H9 (cell line): ENCODE data around the gene LZTS3. TPM values are rescaled to one million over a fixed set of nuclear protein-coding genes. Genes with fewer than 3 reads are reported as not detected.
A peak's percentile ranks its signal among the peaks of the same experiment; 100 is the strongest.

Experiments used
- DNase-seq: peaks from one replicate; pipeline ENCODE4 v3.0.0-alpha.2; 2017
- H2AFZ ChIP-seq: one replicate; pipeline ENCODE4 v1.6.1; 2013; ENCODE audit warnings: mild to moderate bottlenecking, low read length, control low read depth, moderate library complexity
- H2AK5ac ChIP-seq: 2 replicates; pipeline ENCODE4 v1.6.1; 2013; ENCODE audit warnings: low read length, control low read depth, mixed read lengths; ENCODE audit not compliant: insufficient read length
- H2BK120ac ChIP-seq: one replicate; pipeline ENCODE4 v1.6.1; 2013; ENCODE audit warnings: low read depth, mild to moderate bottlenecking, low read length, control low read depth, inconsistent platforms; ENCODE audit not compliant: poor library complexity, severe bottlenecking
- H2BK12ac ChIP-seq: 2 replicates; pipeline ENCODE4 v1.6.1; 2013; ENCODE audit warnings: low read length, control low read depth, mixed read lengths, low read depth; ENCODE audit not compliant: insufficient read length
- H2BK15ac ChIP-seq: 2 replicates; pipeline ENCODE4 v1.6.1; 2013; ENCODE audit warnings: low read depth, low read length, control low read depth
- H2BK20ac ChIP-seq: one replicate; pipeline ENCODE4 v1.6.1; 2013; ENCODE audit warnings: low read depth, mild to moderate bottlenecking, low read length, control low read depth, inconsistent platforms; ENCODE audit not compliant: poor library complexity, severe bottlenecking
- H2BK5ac ChIP-seq: 2 replicates; pipeline ENCODE4 v1.6.1; 2013; ENCODE audit warnings: low read length, control low read depth, mixed read lengths; ENCODE audit not compliant: insufficient read length
- H3K14ac ChIP-seq: 2 replicates; pipeline ENCODE4 v1.6.1; 2013; ENCODE audit warnings: low read length, control low read depth; ENCODE audit not compliant: insufficient read depth
- H3K18ac ChIP-seq: 2 replicates; pipeline ENCODE4 v1.6.1; 2013; ENCODE audit warnings: low read depth, mild to moderate bottlenecking, mixed read lengths, low read length, control low read depth; ENCODE audit not compliant: insufficient read length
- H3K23ac ChIP-seq: 2 replicates; pipeline ENCODE4 v1.6.1; 2013; ENCODE audit warnings: low read length, control low read depth, mixed read lengths, low read depth; ENCODE audit not compliant: insufficient read length
- H3K23me2 ChIP-seq: 2 replicates; pipeline ENCODE4 v1.6.1; 2013; ENCODE audit warnings: low read depth, mild to moderate bottlenecking, mixed read lengths, low read length, control low read depth; ENCODE audit not compliant: insufficient read length, poor library complexity, severe bottlenecking
- H3K27ac ChIP-seq: 2 replicates; pipeline ENCODE4 v1.5.1; 2013; ENCODE audit warnings: low read length, control low read depth, mixed read lengths, low read depth; ENCODE audit not compliant: insufficient read length
- H3K27me3 ChIP-seq: 2 replicates; pipeline ENCODE4 v1.6.1; 2013; ENCODE audit warnings: low read length, control low read depth, inconsistent platforms; ENCODE audit not compliant: insufficient read depth
- H3K4ac ChIP-seq: 2 replicates; pipeline ENCODE4 v1.6.1; 2013; ENCODE audit warnings: low read depth, mild to moderate bottlenecking, control low read depth, inconsistent platforms, low read length, moderate library complexity
- H3K4me1 ChIP-seq: 2 replicates; pipeline ENCODE4 v1.6.1; 2013; ENCODE audit warnings: low read length, control low read depth, inconsistent platforms; ENCODE audit not compliant: insufficient read depth
- H3K4me2 ChIP-seq: 2 replicates; pipeline ENCODE4 v1.6.1; 2013; ENCODE audit warnings: low read length, control low read depth, mixed read lengths; ENCODE audit not compliant: insufficient read length, insufficient read depth
- H3K56ac ChIP-seq: 2 replicates; pipeline ENCODE4 v1.6.1; 2013; ENCODE audit warnings: low read depth, mild to moderate bottlenecking, mixed read lengths, low read length, control low read depth; ENCODE audit not compliant: insufficient read length
- H3K79me1 ChIP-seq: 2 replicates; pipeline ENCODE4 v1.6.1; 2013; ENCODE audit warnings: low read depth, mild to moderate bottlenecking, moderate library complexity, low read length, control low read depth, inconsistent platforms; ENCODE audit not compliant: insufficient read depth, poor library complexity, severe bottlenecking
- H3K79me2 ChIP-seq: 2 replicates; pipeline ENCODE4 v1.6.1; 2013; ENCODE audit warnings: low read length, control low read depth, inconsistent platforms; ENCODE audit not compliant: insufficient read depth
- H3K9ac ChIP-seq: 2 replicates; pipeline ENCODE4 v1.6.1; 2013; ENCODE audit warnings: low read length, control low read depth, mixed read lengths; ENCODE audit not compliant: insufficient read length; ENCODE audit errors: extremely low read depth
- H3K9me3 ChIP-seq: one replicate; pipeline ENCODE4 v1.6.1; 2013; ENCODE audit warnings: low read depth, low read length, inconsistent platforms; ENCODE audit not compliant: control insufficient read depth
- H3T11ph ChIP-seq: one replicate; pipeline ENCODE4 v1.6.1; 2013; ENCODE audit warnings: mild to moderate bottlenecking, low read length, control low read depth, inconsistent platforms
- H4K20me1 ChIP-seq: one replicate; pipeline ENCODE4 v1.6.1; 2013; ENCODE audit not compliant: control insufficient read depth, insufficient read length, insufficient read depth
- H4K5ac ChIP-seq: 2 replicates; pipeline ENCODE4 v1.6.1; 2013; ENCODE audit warnings: low read depth, mild to moderate bottlenecking, mixed read lengths, low read length, control low read depth; ENCODE audit not compliant: insufficient read length
- H4K8ac ChIP-seq: replicated peaks from 2 replicates; pipeline ENCODE4 v1.6.1; 2013; ENCODE audit warnings: low read length, control low read depth, mixed read lengths, low read depth; ENCODE audit not compliant: insufficient read length
- H4K91ac ChIP-seq: 2 replicates; pipeline ENCODE4 v1.6.1; 2013; ENCODE audit warnings: low read depth, mild to moderate bottlenecking, moderate library complexity, mixed read lengths, low read length, control low read depth; ENCODE audit not compliant: insufficient read length
- H3K27ac Mint-ChIP-seq, 3 experiments: 2 replicates in 2 of 3; 3 replicates in 1 of 3; pipeline ENCODE4 v1.8.0; 2020 to 2021; ENCODE audit warnings: mixed read lengths in 3 of 3, mild to moderate bottlenecking in 1 of 3, moderate library complexity in 1 of 3
- H3K27me3 Mint-ChIP-seq: 2 replicates; pipeline ENCODE4 v1.8.0; 2021; ENCODE audit warnings: low read depth, mild to moderate bottlenecking, moderate library complexity, mixed read lengths
- H3K36me3 Mint-ChIP-seq, 3 experiments: 2 replicates in 2 of 3; 3 replicates in 1 of 3; pipeline ENCODE4 v1.8.0; 2020 to 2021; ENCODE audit warnings: low read depth in 3 of 3, mixed read lengths in 3 of 3; ENCODE audit not compliant: insufficient read depth in 1 of 3
- H3K4me1 Mint-ChIP-seq, 2 experiments: 2 replicates each; pipeline ENCODE4 v1.8.0; 2020; ENCODE audit warnings: mixed read lengths in 2 of 2
- H3K4me3 Mint-ChIP-seq, 2 experiments: 2 replicates in 1 of 2; 3 replicates in 1 of 2; pipeline ENCODE4 v1.8.0; 2020 to 2021; ENCODE audit warnings: mild to moderate bottlenecking in 2 of 2, mixed read lengths in 2 of 2, moderate library complexity in 1 of 2
- H3K9me3 Mint-ChIP-seq, 2 experiments: 2 replicates in 1 of 2; 3 replicates in 1 of 2; pipeline ENCODE4 v1.8.0; 2020; ENCODE audit warnings: mild to moderate bottlenecking in 2 of 2, mixed read lengths in 2 of 2, moderate library complexity in 1 of 2
- WGBS: extraction: QIAGEN DNeasy Blood & Tissue Kit; methylation state at CpG from one replicate; pipeline ENCODE4 v1.1.7; 2013; ENCODE audit warnings: missing lambda C conversion rate, low lambda C conversion rate, mixed read lengths; ENCODE audit not compliant: insufficient read length; ENCODE audit errors: extremely low coverage; 5-methylcytosine and 5-hydroxymethylcytosine counted together
- total RNA-seq: library from RNA; stranded (reverse); gene quantifications from 2 replicates; pipeline ENCODE4 v1.2.1, GENCODE V29; 2021
- TF ChIP-seq, protein P1 (sequence below): fragments of 200-600 bp; sonication (generic); conservative IDR thresholded peaks from 3 replicates; pipeline ENCODE4 v1.8.0; 2021; ENCODE audit warnings: antibody characterized with exemption, mild to moderate bottlenecking

LZTS3 gene
- total RNA-seq, 1 experiment from 2014 or later: 20.8 TPM

DNA sequence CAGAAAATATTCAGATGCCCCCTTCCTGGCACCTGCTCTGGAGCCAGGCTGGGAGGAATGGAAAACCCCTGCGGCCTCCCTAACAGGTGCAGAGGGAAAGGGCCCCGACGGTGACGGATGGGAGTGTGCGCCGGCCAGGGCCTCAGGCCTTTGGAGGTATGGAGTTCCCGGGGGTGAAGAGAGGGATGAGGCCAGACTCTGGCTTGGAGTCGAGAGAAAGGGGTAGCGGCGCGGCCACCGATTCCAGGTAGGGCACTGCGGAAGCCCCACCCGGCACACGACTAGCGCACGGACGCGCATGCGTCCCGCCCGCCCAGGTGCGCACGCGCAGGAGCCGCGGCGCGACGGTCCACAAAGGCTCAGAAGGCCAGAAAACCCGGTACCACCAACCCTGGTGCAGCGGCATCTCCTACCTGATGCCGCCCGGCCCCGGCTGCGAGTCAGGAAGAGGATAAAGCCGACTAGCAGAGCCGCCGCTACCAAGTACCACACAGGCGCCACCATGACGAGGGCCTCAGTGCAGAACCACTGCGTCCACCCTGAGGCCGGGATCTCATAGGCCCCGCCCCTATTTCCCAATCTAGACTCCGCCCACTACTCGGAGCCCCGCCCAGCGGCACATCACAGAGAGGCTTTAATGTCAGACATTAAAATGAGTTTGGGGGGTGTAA is 30.9 kb upstream of the LZTS3 start, which contains the start of gene DDRGK1:
Gene DDRGK1 (minus strand): TSS at position 559 of the 671 bp plus-strand sequence. CDS start 55 bp downstream, at position 504.
- whole genome bisulfite sequencing: no CpG with 5 or more reads among the region's 48 CpGs
- peak within 1 kb of the TSS; percentile 82 for H3K18ac ChIP-seq
- no peak within 1 kb of the TSS for H4K91ac ChIP-seq
- TF ChIP-seq, protein P1, sequence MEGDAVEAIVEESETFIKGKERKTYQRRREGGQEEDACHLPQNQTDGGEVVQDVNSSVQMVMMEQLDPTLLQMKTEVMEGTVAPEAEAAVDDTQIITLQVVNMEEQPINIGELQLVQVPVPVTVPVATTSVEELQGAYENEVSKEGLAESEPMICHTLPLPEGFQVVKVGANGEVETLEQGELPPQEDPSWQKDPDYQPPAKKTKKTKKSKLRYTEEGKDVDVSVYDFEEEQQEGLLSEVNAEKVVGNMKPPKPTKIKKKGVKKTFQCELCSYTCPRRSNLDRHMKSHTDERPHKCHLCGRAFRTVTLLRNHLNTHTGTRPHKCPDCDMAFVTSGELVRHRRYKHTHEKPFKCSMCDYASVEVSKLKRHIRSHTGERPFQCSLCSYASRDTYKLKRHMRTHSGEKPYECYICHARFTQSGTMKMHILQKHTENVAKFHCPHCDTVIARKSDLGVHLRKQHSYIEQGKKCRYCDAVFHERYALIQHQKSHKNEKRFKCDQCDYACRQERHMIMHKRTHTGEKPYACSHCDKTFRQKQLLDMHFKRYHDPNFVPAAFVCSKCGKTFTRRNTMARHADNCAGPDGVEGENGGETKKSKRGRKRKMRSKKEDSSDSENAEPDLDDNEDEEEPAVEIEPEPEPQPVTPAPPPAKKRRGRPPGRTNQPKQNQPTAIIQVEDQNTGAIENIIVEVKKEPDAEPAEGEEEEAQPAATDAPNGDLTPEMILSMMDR: no peak
- no peak within 1 kb of the TSS for H2BK120ac ChIP-seq
- Mint-ChIP-seq H3K4me1 (peaks cover 8 to 16% of the 10 kb centered on the region in 2 experiments; a peak in 2 of 4 replicates), H3K27ac (peak within 1 kb of the TSS; percentile 76 to 98 (median 97); a peak in 6 of 7 replicates), H3K36me3 (peaks cover 17 to 32% (median 27%) of the 10 kb centered on the region in 3 experiments), H3K4me3 (peak within 1 kb of the TSS; percentile 95 to 97), H3K9me3 (no peaks in the 10 kb centered on the region; a peak in 1 of 5 replicates), H3K27me3 (no peaks in the 10 kb centered on the region)
- no peak within 1 kb of the TSS for H2BK5ac ChIP-seq
- no peak within 1 kb of the TSS for H2AK5ac ChIP-seq
- H3K23ac ChIP-seq: no peak within 1 kb of the TSS
- no peak within 1 kb of the TSS for H3K56ac ChIP-seq
- H3K27me3 ChIP-seq: no peaks in the 10 kb centered on the region
- H3K4me1 ChIP-seq: peaks cover 3% of the 10 kb centered on the region; the same call in 1 of the 2 replicates
- H2AFZ ChIP-seq: no peak within 1 kb of the TSS
- H4K20me1 ChIP-seq: no peaks in the 10 kb centered on the region
- H3K9ac ChIP-seq: peak within 1 kb of the TSS; percentile 68
- no peak within 1 kb of the TSS for H2BK20ac ChIP-seq
- H2BK15ac ChIP-seq: no peak within 1 kb of the TSS
- no peak within 1 kb of the TSS for H3T11ph ChIP-seq
- H4K5ac ChIP-seq: no peak within 1 kb of the TSS
- H3K14ac ChIP-seq: peak within 1 kb of the TSS; percentile 82
- no peak within 1 kb of the TSS for H4K8ac ChIP-seq
- peaks cover 16% of the 10 kb centered on the region for H3K23me2 ChIP-seq
- H3K9me3 ChIP-seq: no peaks in the 10 kb centered on the region
- no peak within 1 kb of the TSS for H3K4ac ChIP-seq
- no peaks in the 10 kb centered on the region; the same call in 1 of the 2 replicates for H3K79me2 ChIP-seq
- H3K79me1 ChIP-seq: peaks cover 6% of the 10 kb centered on the region
- H3K4me2 ChIP-seq: peak within 1 kb of the TSS; percentile 78
- no peak within 1 kb of the TSS for H3K27ac ChIP-seq
- peak; percentile 84 for DNase-seq
- H2BK12ac ChIP-seq: no peak within 1 kb of the TSS
